HepG2 (cell line): ENCODE results near the gene NAB2. TPM values are rescaled to one million over a fixed set of nuclear protein-coding genes. Genes with fewer than 3 reads are reported as not detected.

Source experiments
- CCDC6 ChIP-seq: sonication (generic); formaldehyde crosslinking; IDR thresholded peaks from 2 replicates; pipeline ENCODE4 v1.8.1; 2022; ENCODE audit warnings: mild to moderate bottlenecking, missing genetic modification reagents, moderate library complexity
- HNF1A ChIP-seq, 2 experiments: sonication (generic) in 1 of 2; formaldehyde crosslinking in 1 of 2; IDR thresholded peaks; 2 replicates each; pipeline versions ENCODE4 v1.4.0 to v1.6.1; 2016 to 2020; ENCODE audit warnings: borderline replicate concordance in 1 of 2, low read depth in 1 of 2, mild to moderate bottlenecking in 1 of 2, missing genetic modification reagents in 1 of 2
- MTF2 ChIP-seq: sonication (generic); formaldehyde crosslinking; IDR thresholded peaks from 2 replicates; pipeline ENCODE4 v1.5.0; 2020; ENCODE audit warnings: missing genetic modification reagents, borderline replicate concordance
- NR2F1 ChIP-seq, 2 experiments: fragments of 450-650 bp in 1 of 2; formaldehyde crosslinking in 1 of 2; IDR thresholded peaks; 2 replicates each; pipeline versions ENCODE4 v1.5.0 to v1.6.1; 2016 to 2020; ENCODE audit warnings: mild to moderate bottlenecking in 1 of 2, missing compliant biosample characterization in 1 of 2, missing genetic modification reagents in 1 of 2, moderate library complexity in 1 of 2
- SKI ChIP-seq: fragments of 450-650 bp; IDR thresholded peaks from one replicate; pipeline ENCODE4 v1.6.1; 2018; ENCODE audit warnings: mild to moderate bottlenecking; ENCODE audit not compliant: partially characterized antibody
- TBX2 ChIP-seq: sonication (generic); formaldehyde crosslinking; IDR thresholded peaks from 2 replicates; pipeline ENCODE4 v1.5.0; 2020; ENCODE audit warnings: missing genetic modification reagents, mild to moderate bottlenecking, borderline replicate concordance
- TERF1 ChIP-seq: sonication (generic); formaldehyde crosslinking; IDR thresholded peaks from 2 replicates; pipeline ENCODE4 v1.8.0; 2022; ENCODE audit warnings: mild to moderate bottlenecking, missing genetic modification reagents, moderate library complexity
- TFAP4 ChIP-seq: sonication (generic); IDR thresholded peaks from 2 replicates; pipeline ENCODE4 v1.6.1; 2016; ENCODE audit warnings: low read depth, borderline replicate concordance
- YEATS2 ChIP-seq: sonication (generic); formaldehyde crosslinking; IDR thresholded peaks from 2 replicates; pipeline ENCODE4 v1.4.0; 2020; ENCODE audit warnings: missing genetic modification reagents, borderline replicate concordance
- YY1 ChIP-seq: IDR thresholded peaks from 2 replicates; pipeline ENCODE4 v1.6.1; 2011; ENCODE audit warnings: low read length, low read depth, moderate library complexity, mild to moderate bottlenecking; ENCODE audit not compliant: insufficient read depth, insufficient replicate concordance
- ZIK1 ChIP-seq: sonication (generic); formaldehyde crosslinking; IDR thresholded peaks from 2 replicates; pipeline ENCODE4 v1.5.0; 2020; ENCODE audit warnings: mild to moderate bottlenecking, low read depth, missing genetic modification reagents, borderline replicate concordance
- ZNF678 ChIP-seq: sonication (generic); formaldehyde crosslinking; IDR thresholded peaks from 2 replicates; pipeline ENCODE4 v1.4.0; 2020; ENCODE audit warnings: mild to moderate bottlenecking, missing genetic modification reagents
- ZSCAN31 ChIP-seq: sonication (generic); formaldehyde crosslinking; IDR thresholded peaks from 2 replicates; pipeline ENCODE4 v1.5.0; 2020; ENCODE audit warnings: low read depth, mild to moderate bottlenecking, missing genetic modification reagents
- polyA plus RNA-seq, 8 experiments: library from polyadenylated mRNA; depleted of rRNA in 3 of 8; stranded (reverse) in 7 of 8; unstranded in 1 of 8; fragments of >200 nt; fragmentation: Illumina TruSeq in 4 of 8; extraction: Trizol in 4 of 8; gene quantifications; 2 replicates each; pipeline versions ENCODE4 v1.2.1 to v1.2.3, GENCODE V29; 2011 to 2016; ENCODE audit warnings: low read depth in 4 of 8, missing spikeins in 1 of 8, mixed read lengths in 1 of 8; ENCODE audit not compliant: insufficient read depth in 1 of 8
- total RNA-seq, 5 experiments: library from RNA; depleted of rRNA; stranded (reverse); fragments of >200 nt; fragmentation: Illumina TruSeq; extraction: Trizol; gene quantifications; 2 replicates each; pipeline ENCODE4 v1.2.3, GENCODE V29; 2016; ENCODE audit warnings: low read depth in 1 of 5
- TF ChIP-seq, protein P1 (sequence below): sonication (generic); formaldehyde crosslinking; IDR thresholded peaks from 2 replicates; pipeline ENCODE4 v1.5.0; 2020; ENCODE audit warnings: mild to moderate bottlenecking, missing genetic modification reagents, borderline replicate concordance
- TF ChIP-seq, protein P2 (sequence below): sonication (generic); formaldehyde crosslinking; IDR thresholded peaks from 2 replicates; pipeline ENCODE4 v1.5.0; 2020; ENCODE audit warnings: missing genetic modification reagents

The NAB2 gene
- total and polyA plus RNA-seq, 2 of the 13 experiments (the other 11 are each of a cell fraction or from before 2014, with no cell fraction given), result 11.7 to 12.9 TPM

GRCh38 chr12:57088354-57089270, at the start of gene NAB2 (continued):
- TF ChIP-seq HNF1A (IDR thresholded peaks at IDR 0.05; ENCODE audit: low read depth) (0 out of 2 replicates have a peak, but pooled peaks have one; percentile 21), HNF1A (CRISPR knock-in tag; IDR thresholded peaks at IDR 0.05; ENCODE audit: borderline replicate concordance) (peak; percentile 38; the same call in 1 of the 2 replicates), YEATS2 (0 out of 2 replicates have a peak, but pooled peaks have one; percentile 35), MTF2 (no peak), ZNF678 (no peak), CCDC6 (0 out of 2 replicates have a peak, but pooled peaks have one; percentile 39), ZSCAN31 (CRISPR knock-in tag) (peak; percentile 74), SKI (peak; percentile 93), NR2F1 (CRISPR knock-in tag; IDR thresholded peaks at IDR 0.05) (no peak), TERF1 (CRISPR knock-in tag) (no peak), ZIK1 (CRISPR knock-in tag) (peak; percentile 61; the same call in 1 of the 2 replicates), TFAP4 (peak; percentile 55; the same call in 1 of the 2 replicates), YY1 (peak; percentile 61), TBX2 (CRISPR knock-in tag) (peak; percentile 79)
- TF ChIP-seq, protein P1, sequence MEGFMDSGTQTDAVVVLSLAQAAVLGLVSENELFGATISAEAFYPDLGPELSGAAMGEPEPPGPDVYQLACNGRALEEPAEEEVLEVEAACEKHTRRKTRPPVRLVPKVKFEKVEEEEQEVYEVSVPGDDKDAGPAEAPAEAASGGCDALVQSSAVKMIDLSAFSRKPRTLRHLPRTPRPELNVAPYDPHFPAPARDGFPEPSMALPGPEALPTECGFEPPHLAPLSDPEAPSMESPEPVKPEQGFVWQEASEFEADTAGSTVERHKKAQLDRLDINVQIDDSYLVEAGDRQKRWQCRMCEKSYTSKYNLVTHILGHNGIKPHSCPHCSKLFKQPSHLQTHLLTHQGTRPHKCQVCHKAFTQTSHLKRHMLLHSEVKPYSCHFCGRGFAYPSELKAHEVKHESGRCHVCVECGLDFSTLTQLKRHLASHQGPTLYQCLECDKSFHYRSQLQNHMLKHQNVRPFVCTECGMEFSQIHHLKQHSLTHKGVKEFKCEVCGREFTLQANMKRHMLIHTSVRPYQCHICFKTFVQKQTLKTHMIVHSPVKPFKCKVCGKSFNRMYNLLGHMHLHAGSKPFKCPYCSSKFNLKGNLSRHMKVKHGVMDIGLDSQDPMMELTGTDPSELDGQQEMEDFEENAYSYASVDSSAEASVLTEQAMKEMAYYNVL (CRISPR knock-in tag), result 0 out of 2 replicates have a peak, but pooled peaks have one; percentile 42
- TF ChIP-seq, protein P2, sequence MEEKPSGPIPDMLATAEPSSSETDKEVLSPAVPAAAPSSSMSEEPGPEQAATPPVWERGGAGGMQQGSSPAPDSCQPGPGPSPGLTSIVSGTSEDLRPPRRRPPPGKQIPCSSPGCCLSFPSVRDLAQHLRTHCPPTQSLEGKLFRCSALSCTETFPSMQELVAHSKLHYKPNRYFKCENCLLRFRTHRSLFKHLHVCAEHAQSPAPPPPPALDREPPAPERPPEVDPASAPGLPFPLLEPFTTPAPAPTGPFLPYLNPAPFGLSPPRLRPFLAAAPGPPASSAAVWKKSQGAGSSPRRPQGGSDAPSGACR (CRISPR knock-in tag), result peak; percentile 60; the same call in 1 of the 2 replicates
